Astrocyte of the cerebellum (primary cell): ENCODE data around the gene PC.
A peak's percentile ranks its signal among the peaks of the same experiment; 100 is the strongest.

Experiments used
- DNase-seq: peaks from one replicate; pipeline ENCODE4 v3.0.0-alpha.2; 2011; ENCODE audit warnings: low read depth
- H3K4me3 ChIP-seq: 2 replicates; pipeline ENCODE4 v1.5.1; 2011; ENCODE audit warnings: mild to moderate bottlenecking, low read depth, low read length, moderate library complexity
- in situ Hi-C: cut with HindIII; loops from 2 replicates; pipeline ENCODE4 v1.10.0; 2017; ENCODE audit warnings: low sequenced_read_pairs
- TF ChIP-seq, protein P1 (sequence below): IDR thresholded peaks from 2 replicates; pipeline ENCODE4 v1.5.1; 2012; ENCODE audit warnings: low read length, low read depth, moderate library complexity, mild to moderate bottlenecking; ENCODE audit errors: missing control alignments

The PC gene

DNA sequence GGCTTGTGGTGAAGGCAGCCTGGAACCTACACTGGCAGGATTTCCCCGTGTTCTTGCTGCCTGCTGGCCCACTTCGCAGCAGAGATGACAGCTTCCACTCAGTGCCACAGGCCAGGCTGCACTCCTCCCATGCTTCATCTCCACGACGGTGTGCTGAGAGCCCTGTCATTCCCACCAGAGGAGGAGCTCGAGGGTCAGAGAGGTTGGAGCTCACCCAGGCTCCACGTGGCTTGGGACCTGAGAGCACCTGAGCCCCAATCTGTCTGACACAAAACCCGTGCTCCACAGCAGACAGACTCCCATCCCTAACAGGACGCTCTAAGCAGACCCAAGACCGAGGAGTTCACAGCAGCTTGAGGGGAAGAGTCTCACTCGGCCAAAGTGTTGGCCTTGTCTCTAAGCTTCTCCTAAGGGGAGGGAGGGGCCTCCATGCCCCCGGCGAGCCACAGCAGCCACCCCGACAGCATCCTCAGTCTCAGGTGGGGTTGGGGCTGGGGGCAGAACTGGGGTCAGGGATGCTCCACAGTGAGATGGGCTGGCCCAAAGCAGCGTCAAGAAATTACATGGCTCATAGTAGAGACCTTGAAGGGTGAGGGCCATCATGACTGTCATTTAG lies 90.7 kb downstream of the PC start:
- TF ChIP-seq, protein P1, sequence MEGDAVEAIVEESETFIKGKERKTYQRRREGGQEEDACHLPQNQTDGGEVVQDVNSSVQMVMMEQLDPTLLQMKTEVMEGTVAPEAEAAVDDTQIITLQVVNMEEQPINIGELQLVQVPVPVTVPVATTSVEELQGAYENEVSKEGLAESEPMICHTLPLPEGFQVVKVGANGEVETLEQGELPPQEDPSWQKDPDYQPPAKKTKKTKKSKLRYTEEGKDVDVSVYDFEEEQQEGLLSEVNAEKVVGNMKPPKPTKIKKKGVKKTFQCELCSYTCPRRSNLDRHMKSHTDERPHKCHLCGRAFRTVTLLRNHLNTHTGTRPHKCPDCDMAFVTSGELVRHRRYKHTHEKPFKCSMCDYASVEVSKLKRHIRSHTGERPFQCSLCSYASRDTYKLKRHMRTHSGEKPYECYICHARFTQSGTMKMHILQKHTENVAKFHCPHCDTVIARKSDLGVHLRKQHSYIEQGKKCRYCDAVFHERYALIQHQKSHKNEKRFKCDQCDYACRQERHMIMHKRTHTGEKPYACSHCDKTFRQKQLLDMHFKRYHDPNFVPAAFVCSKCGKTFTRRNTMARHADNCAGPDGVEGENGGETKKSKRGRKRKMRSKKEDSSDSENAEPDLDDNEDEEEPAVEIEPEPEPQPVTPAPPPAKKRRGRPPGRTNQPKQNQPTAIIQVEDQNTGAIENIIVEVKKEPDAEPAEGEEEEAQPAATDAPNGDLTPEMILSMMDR, result peak; percentile 14
- DNase-seq, result no peak
- in situ Hi-C loops, result no loop called here
- H3K4me3 ChIP-seq, result no peak overlapping the region

DNA sequence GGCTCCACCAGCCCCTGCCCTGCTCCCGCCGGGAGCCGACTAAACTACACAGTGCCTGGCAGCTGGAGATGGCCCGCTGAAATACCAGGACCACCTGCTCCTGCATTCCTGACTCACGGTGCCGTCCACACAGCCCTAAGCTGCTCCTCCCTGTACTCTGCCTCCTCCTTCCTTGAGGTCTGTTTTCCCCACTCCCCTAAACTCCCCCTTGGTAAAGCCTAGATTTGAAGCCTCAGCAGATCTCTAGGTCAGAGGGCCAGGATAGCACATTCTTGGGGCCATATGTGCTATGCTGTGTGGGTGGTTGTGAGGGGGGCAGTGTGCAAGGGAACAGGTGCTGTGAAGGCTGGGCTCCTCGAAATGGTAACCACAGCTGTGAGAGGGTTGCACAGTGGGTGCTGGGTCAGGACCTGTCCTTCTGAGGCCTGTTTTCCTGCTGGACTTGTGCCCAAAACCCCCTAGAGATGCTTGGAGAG lies 91.6 kb downstream of the PC start:
- no peak overlapping the region for H3K4me3 ChIP-seq
- DNase-seq, result no peak
- in situ Hi-C loops, result no loop called here
- TF ChIP-seq, protein P1, result no peak

DNA sequence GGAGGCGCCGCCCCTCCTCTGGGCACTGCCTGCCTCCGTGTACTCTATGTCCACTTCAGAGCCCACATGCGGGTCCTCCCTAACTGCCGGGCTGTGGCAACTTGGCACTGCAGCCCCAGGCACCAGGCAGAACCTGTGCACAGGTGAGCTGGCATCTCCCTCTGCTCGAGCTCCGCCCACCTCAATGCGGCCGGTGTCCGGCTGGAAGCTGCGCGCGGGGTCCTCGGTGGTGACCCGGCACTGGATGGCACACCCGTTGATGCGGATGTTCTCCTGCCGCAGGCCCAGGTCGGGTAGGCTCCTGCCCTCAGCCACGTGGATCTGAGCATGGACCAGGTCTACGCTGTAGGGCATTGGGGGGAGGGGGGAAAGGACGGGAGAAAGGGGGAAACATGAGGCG lies 92.2 kb downstream of the PC start:
- in situ Hi-C loops, result no loop called here
- TF ChIP-seq, protein P1, result no peak
- H3K4me3 ChIP-seq, result no peak overlapping the region
- no peak for DNase-seq

DNA sequence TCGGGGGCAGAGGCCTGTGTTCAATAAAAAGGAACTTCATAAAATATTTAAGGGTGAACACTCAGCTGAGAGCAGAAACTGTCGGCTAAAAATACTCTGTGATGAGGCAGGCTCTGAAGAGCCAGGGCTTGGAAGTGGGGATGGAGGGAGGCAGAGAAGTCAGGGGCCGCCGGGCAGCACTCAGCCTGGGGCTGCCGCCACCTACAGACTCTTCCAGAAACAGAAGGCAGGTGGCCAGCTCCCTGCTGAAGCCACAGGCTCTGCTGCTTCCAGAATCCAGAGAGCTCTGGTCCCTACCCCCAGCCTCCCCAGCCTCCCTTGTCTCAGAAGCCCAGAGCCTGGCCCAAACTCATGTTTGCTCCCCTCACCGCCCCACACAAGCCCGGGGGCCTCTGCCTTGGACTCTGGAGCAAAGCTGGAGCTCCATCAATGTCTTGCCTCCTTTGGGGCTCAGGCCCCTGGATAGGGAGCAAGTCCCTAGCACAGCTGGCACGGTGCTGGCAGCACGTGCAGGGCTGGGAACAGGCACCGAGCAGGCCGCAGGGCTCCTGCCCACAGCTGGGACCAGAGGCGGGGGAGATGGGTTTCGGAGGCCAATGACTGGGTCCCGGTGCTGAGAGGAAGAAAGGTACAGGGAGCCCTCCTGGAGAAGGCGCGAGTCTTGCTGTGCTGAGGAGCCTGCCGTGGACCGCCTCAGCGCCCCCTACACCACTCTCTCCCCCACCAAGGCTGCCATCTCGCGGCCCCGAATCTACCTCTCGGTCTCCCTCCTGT lies 93.1 kb downstream of the PC start:
- in situ Hi-C loops, result no loop called here
- no peak for DNase-seq
- H3K4me3 ChIP-seq, result no peak overlapping the region
- TF ChIP-seq, protein P1, result no peak

DNA sequence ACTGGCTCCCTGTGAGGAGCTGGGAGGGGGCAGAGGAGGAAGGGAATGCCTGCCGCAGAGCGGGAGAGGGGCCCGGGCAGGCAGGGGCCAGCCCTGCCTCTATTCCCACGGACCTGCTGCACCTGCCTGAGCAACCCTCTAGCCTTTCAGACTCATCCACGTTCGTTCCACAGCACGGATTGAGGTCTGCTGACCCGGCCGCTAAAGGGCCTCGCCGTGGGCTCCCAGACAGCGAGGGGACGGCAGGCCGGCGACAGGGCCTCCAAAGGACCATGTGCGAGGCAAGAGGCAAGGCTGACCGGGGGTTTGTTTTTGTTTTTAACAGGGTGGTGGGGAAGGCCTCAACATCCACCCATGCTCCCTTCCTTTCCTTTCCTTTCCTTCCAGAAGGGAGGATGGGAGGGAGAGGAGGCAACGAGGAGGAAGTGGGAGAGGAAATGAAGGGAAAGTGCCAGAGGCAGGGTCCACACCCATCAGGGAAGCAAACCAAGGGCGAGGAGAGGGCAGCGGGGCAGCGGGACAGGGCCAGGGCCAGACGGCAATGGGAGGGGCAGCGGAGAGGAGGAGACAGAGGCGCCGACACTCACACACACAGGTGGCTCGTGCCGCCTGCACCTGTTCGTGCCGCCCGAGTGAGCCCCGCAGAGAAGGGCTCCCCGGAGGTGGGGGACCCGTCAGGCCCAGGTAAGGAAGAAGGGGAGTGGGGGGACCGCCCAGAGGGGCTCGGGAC lies 93.8 kb downstream of the PC start:
- TF ChIP-seq, protein P1, result no peak
- H3K4me3 ChIP-seq, result no peak overlapping the region
- in situ Hi-C loops, result no loop called here
- DNase-seq, result no peak

DNA sequence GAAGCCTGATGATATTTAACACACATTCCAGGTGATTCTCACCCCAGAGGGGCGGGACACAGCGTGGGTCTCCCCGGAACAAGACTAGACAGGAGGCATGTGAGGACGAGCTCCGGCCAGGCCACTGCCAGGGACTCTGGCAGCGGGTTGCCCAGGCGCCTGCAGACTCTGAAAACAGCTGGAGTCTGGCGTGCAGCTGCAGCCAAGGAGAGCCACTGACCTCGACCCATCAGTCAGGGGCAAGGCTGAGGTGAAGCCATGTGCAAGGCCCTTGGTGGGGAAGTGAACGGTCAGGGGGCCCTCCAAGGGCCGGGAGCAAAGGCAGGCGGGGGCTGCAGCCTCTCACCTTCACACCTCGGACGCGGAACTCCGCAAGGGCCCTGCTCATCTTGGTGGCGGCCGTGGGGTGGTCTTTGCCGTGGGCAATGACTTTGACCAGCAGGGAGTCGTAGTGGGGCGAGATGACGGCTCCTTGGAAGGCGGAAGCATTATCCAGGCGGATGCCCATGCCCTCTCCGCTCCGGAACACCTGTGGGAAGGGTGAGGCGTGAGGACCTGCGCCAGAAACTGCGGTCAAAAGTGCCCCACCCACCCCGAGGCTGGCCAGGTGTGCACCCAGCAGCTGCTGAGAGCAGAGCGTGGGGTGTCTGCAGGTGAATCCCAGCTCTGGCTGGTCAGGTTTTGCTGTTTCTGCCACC lies 94.6 kb downstream of the PC start:
- DNase-seq, result no peak
- TF ChIP-seq, protein P1, result no peak
- H3K4me3 ChIP-seq, result no peak overlapping the region
- in situ Hi-C loops, result no loop called here
